AG04449 (cell line): ENCODE measurements around the gene SMIM43.
A peak's percentile ranks its signal among the peaks of the same experiment; 100 is the strongest.
"Not testable (repeated sequence)": the region's sequence is repeated elsewhere in the genome, so short reads cannot be mapped to it uniquely, and the experiment has no call there.

Source experiments
- CTCF ChIA-PET: fragments of 350-600 bp; formaldehyde crosslinking; extraction: SDS; loops from one replicate; lab custom pipeline; 2021; ENCODE audit warnings: antibody characterized with exemption; lab: Yijun Ruan, JAX
- POLR2A ChIA-PET: fragments of 400-600, 350-600 bp; formaldehyde crosslinking; extraction: SDS; loops from one replicate; lab custom pipeline; 2020; ENCODE audit warnings: antibody characterized with exemption, inconsistent platforms; lab: Yijun Ruan, JAX
- DNase-seq: peaks from one replicate; pipeline ENCODE4 v3.0.0-alpha.2; 2010; ENCODE audit warnings: low read depth, low spot score
- H3K4me3 ChIP-seq: 2 replicates; pipeline ENCODE4 v1.5.1; 2011; ENCODE audit warnings: low read depth, mild to moderate bottlenecking, control low read depth, low read length
- CTCF ChIP-seq: IDR thresholded peaks from one replicate; pipeline ENCODE4 v1.5.1; 2011; ENCODE audit warnings: mild to moderate bottlenecking, moderate library complexity, low read length, control low read depth, inconsistent platforms; ENCODE audit not compliant: insufficient read depth; ENCODE audit errors: missing control alignments

Gene SMIM43

GRCh38 chr4:121765368-121765705 lies 373 bp upstream of the SMIM43 start:
- DNase-seq: no peak
- ChIA-PET CTCF (interaction anchor here (0.7 to 1.7 kb wide), 3 partner anchors 13 to 57 kb away, joined by 4 to 9 read pairs (median 4); no protein-coding TSS in a partner anchor), POLR2A (no interaction called here)
- no peak for TF ChIP-seq CTCF
- H3K4me3 ChIP-seq: peak overlapping the region; percentile 66

- POLR2A ChIA-PET: no interaction called here
- no peak for TF ChIP-seq CTCF
These were observed 662 bp downstream of the SMIM43 start for GRCh38 chr4:121764303-121764701.

GRCh38 chr4:121760205-121760604 lies 4.8 kb downstream of the SMIM43 start:
- no peak overlapping the region for H3K4me3 ChIP-seq
- no peak for TF ChIP-seq CTCF
- ChIA-PET CTCF (interaction anchor here (1.2 to 1.6 kb wide), 2 partner anchors 21 to 25 kb away, joined by 3 read pairs; no protein-coding TSS in a partner anchor), POLR2A (no interaction called here)
- DNase-seq: no peak

More at GRCh38 chr4:121764303-121764701, 662 bp downstream of the SMIM43 start:
- peak overlapping the region; percentile 66 for H3K4me3 ChIP-seq
- CTCF ChIA-PET: interaction anchor here (1.7 kb wide), 1 partner anchor 14 kb away, joined by 9 read pairs; no protein-coding TSS in a partner anchor
- DNase-seq: no peak

GRCh38 chr4:121758925-121759568 lies 5.9 kb downstream of the SMIM43 start:
- CTCF ChIA-PET: interaction anchor here (1.6 to 4.1 kb wide), 2 partner anchors 20 to 22 kb away, joined by 3 to 26 read pairs; no protein-coding TSS in a partner anchor
- DNase-seq: no peak
- POLR2A ChIA-PET: no interaction called here

GRCh38 chr4:121752142-121752541 lies 12.8 kb downstream of the SMIM43 start:
- CTCF ChIA-PET: interaction anchor here (1.6 kb wide), 1 partner anchor 381 kb away, joined by 3 read pairs; no protein-coding TSS in a partner anchor
- POLR2A ChIA-PET, H3K4me3 ChIP-seq, DNase-seq: not testable (repeated sequence)

More at GRCh38 chr4:121758925-121759568, 5.9 kb downstream of the SMIM43 start:
- TF ChIP-seq CTCF: no peak
- H3K4me3 ChIP-seq: no peak overlapping the region

- no peak for TF ChIP-seq CTCF
- ChIA-PET POLR2A (no interaction called here), CTCF (interaction anchor here (1.0 kb wide), 1 partner anchor 12 kb away, joined by 3 read pairs; no protein-coding TSS in a partner anchor)
These were observed 15.7 kb downstream of the SMIM43 start for GRCh38 chr4:121749225-121749624.

More at GRCh38 chr4:121749225-121749624, 15.7 kb downstream of the SMIM43 start:
- no peak for DNase-seq
- H3K4me3 ChIP-seq: no peak overlapping the region
